AG08396 (cell line): ENCODE data around the gene SREBF1.
A peak's percentile ranks its signal among the peaks of the same experiment; 100 is the strongest.

Experiments
- DNase-seq: peaks from one replicate; pipeline ENCODE4 v3.0.0; 2012; ENCODE audit warnings: low spot score, mixed read lengths

Gene SREBF1

DNA sequence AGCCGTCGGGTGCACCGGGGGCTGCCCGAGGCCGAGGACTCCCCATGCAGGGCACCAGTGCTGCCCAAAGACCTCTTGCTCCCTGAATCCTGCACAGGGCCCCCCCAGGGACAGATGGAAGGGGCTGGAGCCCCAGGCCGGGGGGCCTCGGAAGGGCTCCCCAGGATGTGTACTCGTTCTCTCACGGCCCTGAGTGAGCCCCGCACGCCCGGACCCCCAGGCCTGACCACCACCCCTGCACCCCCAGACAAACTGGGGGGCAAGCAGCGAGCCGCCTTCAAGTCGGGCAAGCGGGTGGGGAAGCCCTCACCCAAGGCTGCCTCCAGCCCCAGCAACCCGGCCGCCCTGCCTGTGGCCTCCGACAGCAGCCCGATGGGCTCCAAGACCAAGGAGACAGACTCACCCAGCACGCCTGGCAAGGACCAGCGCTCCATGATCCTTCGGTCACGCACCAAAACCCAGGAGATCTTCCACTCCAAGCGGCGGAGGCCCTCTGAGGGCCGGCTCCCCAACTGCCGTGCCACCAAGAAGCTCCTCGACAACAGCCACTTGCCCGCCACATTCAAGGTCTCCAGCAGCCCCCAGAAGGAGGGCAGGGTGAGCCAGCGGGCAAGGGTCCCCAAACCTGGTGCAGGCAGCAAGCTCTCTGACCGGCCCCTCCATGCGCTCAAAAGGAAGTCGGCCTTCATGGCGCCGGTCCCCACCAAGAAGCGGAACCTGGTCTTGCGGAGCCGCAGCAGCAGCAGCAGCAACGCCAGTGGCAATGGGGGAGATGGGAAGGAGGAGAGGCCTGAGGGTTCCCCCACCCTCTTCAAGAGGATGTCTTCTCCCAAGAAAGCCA is 40.6 kb downstream of the SREBF1 start:
- DNase-seq: no peak

DNA sequence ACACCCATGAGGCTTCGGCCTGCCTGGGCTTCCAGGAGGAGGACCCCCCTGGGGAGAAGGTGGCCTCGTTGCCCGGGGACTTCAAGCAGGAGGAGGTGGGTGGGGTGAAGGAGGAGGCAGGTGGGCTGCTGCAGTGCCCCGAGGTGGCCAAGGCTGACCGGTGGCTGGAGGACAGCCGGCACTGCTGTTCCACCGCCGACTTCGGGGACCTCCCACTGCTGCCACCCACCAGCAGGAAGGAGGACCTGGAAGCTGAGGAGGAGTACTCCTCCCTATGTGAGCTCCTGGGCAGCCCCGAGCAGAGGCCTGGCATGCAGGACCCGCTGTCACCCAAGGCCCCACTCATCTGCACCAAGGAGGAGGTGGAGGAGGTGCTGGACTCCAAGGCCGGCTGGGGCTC is 41.5 kb downstream of the SREBF1 start:
- DNase-seq: no peak

DNA sequence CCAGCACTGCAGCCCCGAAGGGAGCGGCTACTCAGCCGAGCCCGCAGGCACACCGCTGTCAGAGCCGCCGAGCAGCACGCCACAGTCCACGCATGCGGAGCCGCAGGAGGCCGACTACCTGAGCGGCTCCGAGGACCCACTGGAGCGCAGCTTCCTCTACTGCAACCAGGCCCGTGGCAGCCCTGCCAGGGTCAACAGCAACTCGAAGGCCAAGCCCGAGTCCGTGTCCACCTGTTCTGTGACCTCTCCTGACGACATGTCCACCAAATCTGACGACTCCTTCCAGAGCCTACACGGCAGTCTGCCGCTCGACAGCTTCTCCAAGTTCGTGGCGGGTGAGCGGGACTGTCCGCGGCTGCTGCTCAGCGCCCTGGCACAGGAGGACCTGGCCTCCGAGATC is 42.4 kb downstream of the SREBF1 start:
- DNase-seq: no peak

DNA sequence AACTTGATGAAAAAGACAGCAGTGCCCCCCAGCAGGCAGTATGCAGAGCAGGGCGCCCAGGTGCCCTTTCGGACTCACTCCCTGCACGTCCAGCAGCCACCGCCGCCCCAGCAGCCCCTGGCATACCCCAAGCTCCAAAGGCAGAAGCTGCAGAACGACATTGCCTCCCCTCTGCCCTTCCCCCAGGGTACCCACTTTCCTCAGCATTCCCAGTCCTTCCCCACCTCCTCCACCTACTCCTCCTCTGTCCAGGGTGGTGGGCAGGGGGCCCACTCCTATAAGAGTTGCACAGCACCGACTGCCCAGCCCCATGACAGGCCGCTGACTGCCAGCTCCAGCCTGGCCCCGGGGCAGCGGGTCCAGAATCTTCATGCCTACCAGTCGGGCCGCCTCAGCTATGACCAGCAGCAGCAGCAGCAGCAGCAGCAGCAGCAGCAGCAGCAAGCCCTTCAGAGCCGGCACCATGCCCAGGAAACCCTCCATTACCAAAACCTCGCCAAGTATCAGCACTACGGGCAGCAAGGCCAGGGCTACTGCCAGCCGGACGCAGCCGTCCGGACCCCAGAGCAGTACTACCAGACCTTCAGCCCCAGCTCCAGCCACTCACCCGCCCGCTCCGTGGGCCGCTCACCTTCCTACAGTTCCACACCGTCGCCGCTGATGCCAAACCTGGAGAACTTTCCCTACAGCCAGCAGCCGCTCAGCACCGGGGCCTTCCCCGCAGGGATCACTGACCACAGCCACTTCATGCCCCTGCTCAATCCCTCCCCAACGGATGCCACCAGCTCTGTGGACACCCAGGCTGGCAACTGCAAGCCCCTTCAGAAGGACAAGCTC is 43.2 kb downstream of the SREBF1 start:
- no peak for DNase-seq

DNA sequence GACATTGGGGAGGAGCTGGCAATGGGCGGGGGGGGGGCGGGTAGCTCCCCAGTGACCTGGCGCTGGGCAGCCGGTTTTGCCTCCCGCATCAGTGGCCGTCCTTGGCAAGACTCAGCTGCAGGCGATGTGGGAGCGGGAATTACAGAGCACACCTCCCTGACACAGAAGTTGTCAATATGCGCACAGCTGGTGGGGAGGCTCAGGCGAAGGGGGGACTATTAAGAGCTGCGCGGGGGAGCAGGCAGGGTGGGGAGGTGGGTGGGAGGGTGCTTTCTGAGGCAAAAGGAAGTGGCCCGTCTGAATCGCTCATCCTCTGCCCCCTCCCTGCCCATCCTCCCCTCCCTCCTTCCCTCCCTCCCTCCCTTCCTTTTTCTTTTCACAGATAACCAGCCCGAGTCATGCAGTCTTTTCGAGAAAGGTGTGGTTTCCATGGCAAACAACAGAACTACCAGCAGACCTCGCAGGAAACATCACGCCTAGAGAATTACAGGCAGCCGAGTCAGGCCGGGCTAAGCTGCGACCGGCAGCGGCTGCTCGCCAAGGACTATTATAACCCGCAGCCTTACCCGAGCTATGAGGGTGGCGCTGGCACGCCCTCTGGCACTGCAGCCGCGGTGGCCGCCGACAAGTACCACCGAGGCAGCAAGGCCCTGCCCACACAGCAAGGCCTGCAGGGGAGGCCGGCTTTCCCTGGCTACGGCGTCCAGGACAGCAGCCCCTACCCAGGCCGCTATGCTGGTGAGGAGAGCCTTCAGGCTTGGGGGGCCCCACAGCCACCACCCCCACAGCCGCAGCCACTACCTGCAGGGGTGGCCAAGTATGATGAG is 44.0 kb downstream of the SREBF1 start:
- peak; percentile 70 for DNase-seq

DNA sequence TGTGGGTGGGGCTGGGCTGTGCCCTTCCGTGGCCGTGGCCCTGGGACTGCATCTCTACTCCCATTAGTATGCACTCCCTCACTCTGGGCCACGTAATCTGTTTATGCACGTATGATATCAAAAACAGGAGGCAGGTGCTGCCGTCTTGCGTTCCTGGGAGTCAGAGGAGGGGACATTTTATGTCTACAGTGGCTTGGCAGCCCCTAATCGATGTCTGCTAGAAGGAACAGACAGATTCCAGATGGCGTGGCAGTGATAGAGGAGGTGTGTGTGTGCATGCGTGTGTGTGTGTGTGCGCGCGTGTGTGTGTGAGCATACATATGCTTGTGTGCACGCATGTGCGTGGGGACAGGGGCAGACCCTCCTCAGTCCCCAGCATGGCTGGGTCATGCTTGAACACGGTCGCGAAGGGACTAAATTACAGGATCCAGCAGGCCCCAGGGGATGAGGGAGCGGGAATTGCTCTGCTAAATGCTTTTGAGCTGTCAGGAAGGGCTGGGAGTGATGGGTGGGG is 44.7 kb downstream of the SREBF1 start:
- no peak for DNase-seq

DNA sequence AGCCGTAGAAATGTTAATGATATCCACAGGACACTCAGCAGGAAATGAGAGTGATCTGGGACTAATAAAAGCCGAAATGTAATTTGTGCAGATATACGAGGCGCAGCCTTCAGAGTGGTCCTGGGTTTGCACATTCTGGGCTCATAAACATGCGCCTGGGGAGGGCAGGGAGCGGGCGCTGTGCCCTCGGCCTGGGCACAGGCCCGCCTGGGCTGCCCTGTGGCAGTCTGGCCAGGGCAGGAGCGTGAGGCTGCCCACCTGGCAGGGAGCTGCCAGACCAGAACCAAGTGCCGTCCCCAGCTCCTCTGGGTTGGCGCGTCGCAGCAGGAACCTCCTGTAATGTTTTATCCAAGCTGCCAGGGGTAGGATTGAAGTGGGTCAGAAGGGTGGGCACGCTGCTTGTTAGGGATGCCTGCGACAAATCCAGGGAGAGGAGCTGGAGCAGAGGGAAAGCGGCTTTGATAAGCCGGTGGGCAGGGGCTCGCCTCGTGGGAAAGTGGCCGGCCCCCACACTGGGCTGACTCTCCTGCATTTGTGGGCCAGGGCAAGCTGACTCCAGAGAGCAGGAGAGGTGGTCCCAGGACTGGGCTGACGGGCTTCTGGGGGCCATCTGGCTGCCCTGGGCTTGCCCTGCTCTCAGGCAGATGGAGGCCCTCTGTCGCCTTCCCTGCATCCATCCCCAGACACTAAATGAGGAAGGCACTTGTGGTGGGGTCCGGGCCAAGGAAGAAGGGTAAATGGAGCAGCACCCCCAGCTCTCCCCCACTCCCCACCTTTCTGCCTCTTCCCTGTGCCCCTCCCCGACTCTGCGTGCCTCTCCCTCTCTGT is 45.9 kb downstream of the SREBF1 start:
- no peak for DNase-seq

DNA sequence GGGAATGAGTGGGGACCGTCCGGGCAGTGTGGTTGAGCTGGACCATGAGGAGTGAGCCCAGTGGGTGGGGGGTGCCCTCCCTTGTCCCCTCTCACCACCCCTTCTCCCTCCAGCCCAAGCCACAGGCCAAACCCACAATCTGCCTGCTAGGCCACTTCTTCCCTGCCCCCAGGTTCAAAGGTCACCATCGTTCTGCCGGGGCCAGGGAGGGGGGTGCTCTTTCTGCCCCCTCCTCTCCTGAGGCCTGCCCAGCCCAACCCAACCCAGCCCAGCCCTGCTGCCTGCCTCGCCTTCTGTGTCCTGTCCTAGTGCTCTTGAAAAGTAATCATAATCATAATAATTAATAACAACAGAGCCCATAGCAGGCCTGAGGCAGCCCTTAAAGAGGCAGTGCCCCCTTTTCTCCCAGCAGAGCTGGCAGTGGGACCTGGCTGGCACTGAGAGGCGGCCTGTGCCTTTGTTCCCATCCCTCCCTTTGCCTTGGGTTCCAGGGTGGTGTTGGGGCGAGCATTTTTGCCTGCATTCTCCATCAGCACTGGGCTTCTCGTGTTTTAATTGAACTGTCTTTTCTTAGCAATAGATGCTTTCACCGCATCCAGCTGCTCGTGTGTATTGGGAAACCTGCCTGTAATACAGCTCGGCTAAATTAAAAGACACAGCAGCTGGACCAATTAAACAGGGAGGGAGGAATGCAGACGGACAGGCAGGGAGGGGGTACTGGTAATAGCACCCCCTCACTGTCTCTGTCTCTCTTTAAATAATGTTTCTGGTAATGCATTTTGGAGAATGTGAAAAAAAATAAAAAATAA is 46.8 kb downstream of the SREBF1 start:
- DNase-seq: no peak

DNA sequence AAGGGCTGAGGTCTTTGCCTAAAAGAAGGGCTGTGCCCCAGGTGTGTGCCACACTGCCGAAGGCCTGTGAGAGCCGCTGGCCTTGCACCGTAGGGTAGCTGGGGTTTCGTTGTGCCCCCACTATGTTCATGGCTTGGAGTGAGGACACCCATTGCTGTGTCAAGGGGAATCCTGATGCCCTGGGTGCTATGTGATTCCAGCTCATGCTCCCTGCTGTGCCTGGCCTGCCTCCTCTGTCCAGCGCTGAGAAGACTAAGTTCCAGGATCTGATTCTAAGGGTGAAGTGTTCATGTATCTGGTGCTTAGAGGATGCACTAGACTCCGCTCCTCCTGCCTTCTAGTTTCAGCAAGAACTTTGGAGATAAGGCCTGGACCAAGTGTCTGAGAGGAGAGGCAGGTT is 47.4 kb downstream of the SREBF1 start:
- DNase-seq: no peak

DNA sequence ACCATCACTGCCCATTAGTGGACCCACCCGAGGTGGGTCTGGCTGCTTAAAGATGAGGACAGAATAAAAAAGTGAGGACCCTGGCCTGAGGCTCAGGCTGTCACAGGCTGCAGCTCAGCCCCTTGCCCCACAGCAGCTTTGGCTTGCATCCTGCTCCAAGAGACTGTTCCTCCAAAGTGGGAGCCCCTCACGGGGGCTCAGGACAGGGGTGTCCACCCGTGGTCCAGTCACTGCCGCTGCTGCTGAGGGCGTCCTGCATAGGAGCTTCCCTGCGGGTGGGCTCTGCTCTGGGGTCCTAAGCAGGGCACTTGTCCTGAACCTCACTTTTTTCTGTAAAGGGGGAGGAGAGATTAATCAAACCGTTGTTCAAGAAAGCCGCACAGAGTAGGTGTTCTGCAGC is 47.8 kb downstream of the SREBF1 start:
- no peak for DNase-seq

DNA sequence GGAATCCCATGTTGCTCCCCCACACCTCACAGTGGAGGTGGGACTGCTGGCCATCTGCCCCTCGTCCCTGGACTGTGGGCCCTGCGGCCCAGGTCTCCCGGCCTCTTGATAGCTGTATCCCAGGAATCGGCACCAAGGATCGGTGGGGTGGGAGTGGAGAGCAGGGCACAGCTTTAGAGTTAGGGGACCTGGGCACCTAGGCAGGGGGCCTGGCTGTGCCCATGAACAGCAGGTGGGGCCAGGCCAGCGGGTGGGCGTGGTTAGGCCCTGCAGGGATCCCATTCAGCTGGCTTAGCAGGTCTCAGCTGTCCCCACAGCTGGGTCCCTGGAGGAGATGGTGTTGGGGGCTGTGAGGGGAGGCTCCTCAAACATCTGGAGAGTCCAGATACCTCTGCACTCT is 49.2 kb downstream of the SREBF1 start:
- no peak for DNase-seq

DNA sequence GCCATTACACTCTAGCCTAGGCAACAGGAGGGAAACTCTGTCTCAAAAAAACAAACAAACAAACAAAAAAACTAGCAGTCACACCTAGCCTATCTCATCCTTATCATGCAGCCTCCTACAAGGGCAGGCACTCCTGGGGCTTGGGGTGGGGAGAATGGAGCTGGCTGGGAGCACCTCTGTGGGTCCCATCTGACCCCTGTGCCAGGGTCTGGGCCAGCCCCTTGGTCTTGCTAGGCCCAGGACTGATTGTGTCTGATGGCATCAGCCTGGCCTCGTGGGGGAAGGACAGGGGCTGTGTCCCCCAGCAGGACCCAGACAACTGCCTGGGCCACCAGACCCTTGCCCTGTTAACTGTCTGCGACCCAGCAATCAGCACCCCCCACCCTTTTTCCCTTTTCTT is 49.8 kb downstream of the SREBF1 start:
- no peak for DNase-seq

DNA sequence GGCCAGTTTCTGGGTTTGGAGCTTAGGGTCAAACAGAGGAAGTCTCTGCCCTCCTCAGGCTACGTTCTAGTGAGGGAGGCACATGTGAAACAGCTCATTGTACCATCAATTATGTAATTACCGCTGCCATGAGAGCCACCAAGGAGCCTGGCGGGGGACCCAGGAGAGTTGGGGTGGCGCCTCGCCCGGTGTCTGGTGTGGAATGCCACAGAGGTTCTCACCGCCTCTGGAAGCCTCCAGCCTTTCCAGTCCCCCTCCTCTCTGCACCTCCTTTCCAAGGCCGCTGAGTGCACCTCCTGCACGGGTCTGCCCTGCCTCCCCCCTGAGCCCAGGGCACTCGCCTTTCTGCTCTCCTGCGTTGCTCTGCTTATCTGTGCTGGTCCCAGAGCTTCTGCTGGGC is 51.4 kb downstream of the SREBF1 start:
- DNase-seq: no peak

DNA sequence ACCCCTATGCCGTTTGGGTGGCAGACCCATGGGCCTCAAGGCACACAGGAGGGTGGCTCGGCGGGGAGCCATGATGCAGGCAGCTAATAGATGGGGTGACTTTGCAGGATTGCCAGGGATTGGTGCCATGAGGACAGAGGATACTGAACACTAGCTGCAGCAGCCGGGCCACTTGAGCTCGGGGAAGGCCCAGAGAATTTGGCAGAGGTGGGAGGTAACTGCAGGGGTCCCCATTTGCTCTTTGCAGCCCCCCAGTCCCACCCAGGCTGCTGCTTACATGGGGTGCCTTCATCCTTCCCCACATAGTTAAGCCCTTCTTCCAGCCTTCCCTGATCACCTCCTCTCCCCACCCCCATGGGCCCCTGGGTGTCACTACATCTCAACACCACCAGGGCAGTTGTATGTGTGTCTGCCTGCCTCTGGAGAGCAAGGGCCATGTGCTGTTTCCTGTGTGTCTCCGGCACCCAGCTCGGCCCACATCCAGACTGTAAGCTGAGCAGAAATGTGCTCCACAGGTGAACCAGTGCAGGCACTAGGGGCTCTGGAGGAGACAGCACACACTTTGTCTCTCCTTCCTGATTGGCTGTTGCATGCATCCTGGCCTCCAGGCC is 52.0 kb downstream of the SREBF1 start:
- DNase-seq: no peak

DNA sequence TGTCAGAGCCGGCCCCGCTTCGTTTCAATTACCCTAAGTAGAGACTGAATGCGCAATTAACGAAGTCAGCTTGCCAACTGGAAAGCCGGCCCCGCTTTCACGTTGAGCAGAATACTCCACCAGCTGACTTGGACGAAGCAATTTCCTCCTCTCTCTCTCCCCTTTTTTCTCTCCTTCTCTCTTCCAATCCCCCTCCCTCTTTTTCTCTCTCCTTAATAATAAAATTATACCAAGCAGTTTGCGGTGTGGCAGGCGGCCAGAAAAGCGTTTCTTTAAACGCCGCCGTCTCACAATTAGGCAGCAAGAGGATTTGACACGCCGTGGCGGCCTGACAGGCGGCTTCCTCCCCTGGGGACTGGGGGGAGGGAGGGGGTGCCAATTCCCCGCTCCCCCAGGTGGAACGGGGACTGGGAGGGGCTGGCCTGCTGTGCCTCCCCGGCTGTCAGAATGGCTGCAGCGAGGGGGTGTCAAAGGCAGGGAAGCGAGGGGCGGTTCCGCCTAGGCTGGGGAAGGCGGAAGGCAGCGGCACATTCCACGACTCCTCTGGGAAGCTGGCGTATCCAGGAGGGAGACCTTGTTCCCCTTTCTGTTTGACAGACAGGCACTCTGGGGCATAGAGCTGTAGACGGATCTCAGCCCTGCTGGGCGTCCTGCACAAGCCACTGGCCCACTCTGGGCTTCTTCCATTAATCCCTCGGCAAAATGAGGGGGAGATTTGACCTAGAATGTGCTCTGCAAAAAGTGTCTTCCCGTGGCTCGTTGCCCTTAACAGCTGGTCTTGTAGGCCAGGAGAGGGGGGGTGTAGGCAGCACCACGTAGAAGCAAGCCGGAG is 52.7 kb downstream of the SREBF1 start:
- DNase-seq: no peak

DNA sequence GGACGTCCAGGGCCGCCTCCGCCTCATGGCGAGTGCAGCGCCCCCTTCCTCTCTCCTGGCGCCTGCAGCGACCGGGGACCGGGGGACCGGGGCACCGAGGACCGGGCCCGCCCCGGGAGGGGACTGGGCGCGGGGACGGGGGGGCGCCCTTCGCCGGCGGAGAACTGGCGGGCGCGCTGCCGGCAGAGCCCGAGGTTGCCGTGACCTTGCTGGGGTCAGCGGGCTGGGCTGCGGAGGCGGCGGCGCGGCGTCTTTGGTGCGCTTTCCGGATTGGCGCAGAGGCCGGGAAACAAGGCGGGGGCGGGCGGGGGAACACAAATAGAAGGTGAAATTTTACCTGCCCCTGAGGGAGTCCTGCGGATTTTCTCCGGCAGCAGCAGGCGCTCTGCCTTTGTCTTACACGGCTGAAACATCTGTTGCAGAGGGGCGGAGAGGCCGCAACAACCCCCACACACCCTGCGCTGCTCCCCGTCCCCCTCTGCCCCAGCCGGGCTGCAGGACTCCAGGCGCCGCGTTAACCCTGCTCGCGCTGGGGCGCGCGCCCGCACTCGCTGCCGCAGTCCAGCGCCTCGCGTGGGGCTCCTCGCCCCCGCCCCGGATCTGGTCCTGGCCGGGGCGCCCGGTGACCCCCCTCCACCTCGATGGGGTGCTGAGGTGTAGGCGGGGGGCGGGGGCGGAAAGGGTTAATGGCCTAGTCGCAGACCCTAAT is 53.5 kb downstream of the SREBF1 start:
- peak; percentile 61 for DNase-seq

DNA sequence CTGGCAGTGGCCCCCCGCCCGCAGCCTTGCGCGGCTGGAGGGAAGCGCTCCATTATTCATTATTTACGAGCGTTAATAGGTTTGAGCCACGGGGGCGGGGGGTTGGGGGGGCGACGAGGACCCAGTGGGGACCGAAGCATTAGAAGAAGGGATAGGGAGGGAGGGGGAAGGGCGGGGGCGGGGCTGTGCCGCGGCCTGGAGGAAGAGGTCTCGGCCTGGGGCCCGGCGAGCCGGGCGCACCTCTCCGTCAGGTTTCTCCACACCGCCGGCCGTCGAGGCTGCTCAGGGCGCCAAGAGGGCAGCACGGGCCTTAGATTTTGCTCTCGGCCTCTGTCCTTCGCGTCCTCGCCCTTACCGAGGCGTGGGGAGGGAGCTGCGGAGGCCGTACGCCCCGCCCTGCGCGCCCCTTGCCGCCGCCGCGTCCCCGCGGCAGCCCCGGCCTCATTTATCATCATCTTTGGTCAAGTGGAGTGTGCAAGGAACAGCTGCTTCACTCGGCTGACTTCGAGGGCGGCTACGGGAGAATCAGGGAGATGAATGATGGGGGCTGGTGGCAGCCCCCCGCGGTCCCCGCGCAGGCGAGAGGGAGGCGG is 54.2 kb downstream of the SREBF1 start:
- no peak for DNase-seq
